K562 (cell line): ENCODE measurements around the gene MYCBP. TPM values are rescaled to one million over a fixed set of nuclear protein-coding genes. Genes with fewer than 3 reads are reported as not detected.

Source experiments
- CCAR2 ChIP-seq: fragments of 200-400 bp; formaldehyde crosslinking; IDR thresholded peaks from 2 replicates; pipeline ENCODE4 v1.6.1; 2017; ENCODE audit warnings: mild to moderate bottlenecking, low read depth, low read length
- CCNT2 ChIP-seq: IDR thresholded peaks from 2 replicates; pipeline ENCODE4 v1.6.1; 2011; ENCODE audit warnings: borderline replicate concordance, low read depth, mild to moderate bottlenecking, moderate library complexity, mixed read lengths, low read length; ENCODE audit not compliant: insufficient read length; ENCODE audit errors: extremely low read depth
- STAT5A ChIP-seq: IDR thresholded peaks from 2 replicates; pipeline ENCODE4 v1.6.1; 2012; ENCODE audit warnings: low read length, inconsistent platforms, borderline replicate concordance
- TARDBP ChIP-seq: fragments of 450-650 bp; IDR thresholded peaks from 2 replicates; pipeline ENCODE4 v1.6.1; 2016
- UBTF ChIP-seq, 2 experiments: IDR thresholded peaks; 2 replicates each; pipeline ENCODE4 v1.6.1; 2012; ENCODE audit warnings: improper control_type of control experiment in 2 of 2, low read depth in 2 of 2, low read length in 2 of 2, borderline replicate concordance in 1 of 2
- USF2 ChIP-seq: sonication (generic); formaldehyde crosslinking; IDR thresholded peaks from 2 replicates; pipeline ENCODE4 v1.5.0; 2020; ENCODE audit warnings: missing genetic modification reagents
- ZNF212 ChIP-seq: fragments of 450-650 bp; formaldehyde crosslinking; IDR thresholded peaks from 2 replicates; pipeline ENCODE4 v1.4.0; 2020; ENCODE audit warnings: mild to moderate bottlenecking
- ZNF263 ChIP-seq: sonication (generic); formaldehyde crosslinking; IDR thresholded peaks from 2 replicates; pipeline ENCODE4 v1.8.0; 2022; ENCODE audit warnings: mild to moderate bottlenecking, missing genetic modification reagents, borderline replicate concordance
- ZNF3 ChIP-seq: fragments of 250-450 bp; sonication (Bioruptor Pico); IDR thresholded peaks from 2 replicates; pipeline ENCODE4 v1.5.0; 2021; ENCODE audit warnings: mild to moderate bottlenecking, moderate library complexity
- polyA plus RNA-seq, 8 experiments: library from polyadenylated mRNA; depleted of rRNA in 4 of 8; stranded (reverse) in 5 of 8; unstranded in 3 of 8; fragments of >200 nt; fragmentation: Nextera tagmentation in 2 of 8; fragmentation: Illumina TruSeq in 1 of 8; extraction: Ambion mirVana in 2 of 8; extraction: Trizol in 1 of 8; gene quantifications; 2 replicates each; pipeline versions ENCODE4 v1.2.1 to v1.2.3, GENCODE V29; 2011 to 2014; ENCODE audit warnings: inconsistent platforms in 1 of 8, missing spikeins in 1 of 8
- total RNA-seq, 7 experiments: library from RNA; depleted of rRNA in 6 of 7; stranded (reverse); fragments of >200 nt in 6 of 7; fragmentation: Illumina TruSeq in 2 of 7; extraction: Trizol in 2 of 7; gene quantifications; 2 replicates each; pipeline versions ENCODE4 v1.2.1 to v1.2.3, GENCODE V29; 2011 to 2021; ENCODE audit warnings: low replicate concordance in 1 of 7

MYCBP gene
- total and polyA plus RNA-seq, 9 of the 15 experiments (the other 6 are each of a cell fraction or from before 2014, with no cell fraction given) = 32.3 to 253 (median 72.9) TPM

GRCh38 chr1:38872401-38873026 is 634 bp downstream of the MYCBP start (continued):
- TF ChIP-seq ZNF263 (CRISPR knock-in tag) (no peak), USF2 (no peak), STAT5A (no peak), UBTF (IDR thresholded peaks at IDR 0.05; ENCODE audit: borderline replicate concordance in 1 of 2, low read depth in 2 of 2, low read length in 2 of 2) (no peak; a peak in 1 of 4 replicates), ZNF3 (CRISPR knock-in tag) (no peak), ZNF212 (CRISPR knock-in tag) (no peak), CCNT2 (no peak), TARDBP (no peak), CCAR2 (no peak)
- TF ChIP-seq, all 486 proteins: peak for 19
